H54 (cell line): Measurements from ENCODE around the gene PROSER3.

Experiments
- DNase-seq: peaks from one replicate; pipeline ENCODE4 v3.0.0; 2011; ENCODE audit warnings: low spot score, mixed read lengths; ENCODE audit not compliant: insufficient read length
- FAIRE-seq: peaks from 3 replicates; lab custom pipeline; 2011; peaks lifted over from hg19 to GRCh38; lab: Jason Lieb, UNC
- POLR2A ChIP-seq: IDR thresholded peaks from 2 replicates; pipeline ENCODE4 v1.6.1; 2011; ENCODE audit warnings: low read depth, mild to moderate bottlenecking, low read length

The PROSER3 gene

DNA sequence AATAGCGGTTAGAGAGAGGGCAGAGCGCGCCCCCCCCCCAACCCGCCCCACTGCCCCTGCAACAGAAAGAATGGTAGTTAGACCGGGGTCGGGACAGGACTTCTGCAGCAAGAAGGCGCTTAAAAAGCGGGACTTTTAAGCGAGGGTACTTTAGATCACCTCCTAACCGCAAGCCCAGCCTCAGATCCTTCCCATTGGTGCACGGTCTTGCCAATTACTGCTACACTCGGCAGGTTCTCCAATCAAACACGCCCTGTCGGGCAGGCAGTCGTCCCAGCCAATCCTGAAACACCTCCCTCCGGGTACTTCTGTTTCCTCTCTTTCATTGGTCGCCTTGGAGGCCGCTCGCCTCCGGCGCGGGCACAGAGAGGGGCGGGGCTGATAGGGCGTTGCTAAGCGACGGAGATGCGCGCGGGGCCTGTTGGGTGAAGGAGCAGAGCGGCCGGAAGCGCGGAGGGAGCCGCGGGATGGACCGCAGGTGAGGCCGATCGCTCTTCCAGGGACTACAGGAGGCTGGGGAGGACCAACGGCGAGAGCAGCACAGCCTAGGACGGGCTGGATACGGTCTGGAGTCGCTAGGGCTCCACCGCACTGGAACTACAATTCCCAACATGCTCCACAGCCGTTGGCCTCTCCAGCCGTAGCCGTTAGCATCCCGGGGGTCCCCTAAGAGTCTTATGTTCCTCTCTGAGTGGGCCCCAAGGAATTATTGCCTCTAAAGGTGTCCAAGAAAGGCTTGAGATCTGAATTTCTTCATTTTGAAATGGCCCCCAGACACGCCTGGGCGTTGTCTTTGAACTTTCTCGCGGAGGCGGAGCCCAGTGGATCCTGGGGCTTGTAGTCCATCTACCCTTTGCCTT, at the start of gene PROSER3:
PROSER3 (plus strand) TSS at position 428 of the 860 bp plus-strand sequence; CDS start at position 468, 40 bp downstream.
- DNase-seq (peak; percentile 99), FAIRE-seq (peak; percentile 74)
- peak; percentile 81 for TF ChIP-seq POLR2A

DNA sequence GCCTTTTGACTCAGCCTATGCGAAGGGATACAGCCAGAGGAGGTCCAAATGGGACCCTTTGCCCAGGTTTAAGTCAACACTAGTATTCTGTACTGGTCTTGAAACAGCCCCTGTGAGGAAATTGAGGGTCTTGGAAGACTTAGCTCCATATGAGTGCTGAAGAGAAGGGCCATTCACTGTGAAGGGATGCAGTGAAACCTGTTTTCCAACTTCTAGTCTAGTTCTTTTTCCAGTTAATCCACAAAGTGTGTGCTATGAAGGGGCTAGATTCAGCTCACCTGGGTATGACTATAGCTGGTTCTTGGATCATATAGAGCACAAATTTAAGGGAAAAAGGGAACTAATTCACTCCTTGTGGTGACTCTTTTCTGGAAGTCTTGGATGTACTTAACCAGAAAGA, 49.6 kb upstream of the PROSER3 start:
- TF ChIP-seq POLR2A = no peak
- DNase-seq = no peak
- FAIRE-seq = no peak

DNA sequence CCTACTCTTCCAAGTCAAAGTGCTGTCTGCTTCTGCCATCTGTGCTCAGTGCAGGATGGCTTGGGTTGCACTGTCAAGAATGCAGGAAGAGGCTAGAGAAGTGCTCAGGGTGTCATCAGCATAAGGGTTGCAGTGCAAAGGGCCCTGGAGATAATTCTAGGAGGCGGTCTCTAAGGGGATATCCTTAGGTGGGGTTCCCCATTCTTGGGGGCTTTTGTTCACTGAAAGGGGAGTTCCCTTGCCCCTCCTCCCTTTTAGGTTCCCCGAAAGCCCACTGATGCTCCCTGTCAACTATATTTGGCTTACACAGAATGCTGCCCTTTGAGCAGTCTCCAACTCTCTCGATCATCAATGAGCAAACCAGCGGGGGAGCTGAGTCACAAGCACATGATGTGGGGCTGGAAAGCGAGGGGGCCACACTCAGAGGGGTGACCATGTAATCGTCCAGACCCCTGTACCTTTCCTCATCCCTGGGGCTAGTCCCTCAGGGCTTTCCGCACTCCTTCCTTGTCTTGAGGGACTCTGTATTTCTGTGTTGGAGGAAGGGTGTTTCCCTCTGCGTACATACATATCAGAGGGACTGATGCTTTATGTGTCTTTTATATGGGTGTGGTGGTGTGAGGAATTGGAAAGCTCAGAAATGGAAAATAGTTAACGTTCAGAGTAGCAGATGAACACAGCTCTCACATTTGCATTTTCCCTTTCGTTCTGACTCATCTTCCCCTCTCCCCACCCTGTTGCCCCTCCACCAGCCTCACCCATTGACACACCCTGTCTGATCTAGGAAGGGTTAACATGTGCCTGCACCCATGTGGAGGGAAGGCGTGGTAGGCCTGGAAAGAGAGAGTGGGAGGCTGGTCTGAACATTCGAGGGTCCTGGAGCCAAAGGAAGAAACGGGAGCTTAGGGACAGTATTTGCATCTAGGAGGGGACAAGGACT, 46.9 kb upstream of the PROSER3 start:
- no peak for TF ChIP-seq POLR2A
- no peak for DNase-seq
- no peak for FAIRE-seq

DNA sequence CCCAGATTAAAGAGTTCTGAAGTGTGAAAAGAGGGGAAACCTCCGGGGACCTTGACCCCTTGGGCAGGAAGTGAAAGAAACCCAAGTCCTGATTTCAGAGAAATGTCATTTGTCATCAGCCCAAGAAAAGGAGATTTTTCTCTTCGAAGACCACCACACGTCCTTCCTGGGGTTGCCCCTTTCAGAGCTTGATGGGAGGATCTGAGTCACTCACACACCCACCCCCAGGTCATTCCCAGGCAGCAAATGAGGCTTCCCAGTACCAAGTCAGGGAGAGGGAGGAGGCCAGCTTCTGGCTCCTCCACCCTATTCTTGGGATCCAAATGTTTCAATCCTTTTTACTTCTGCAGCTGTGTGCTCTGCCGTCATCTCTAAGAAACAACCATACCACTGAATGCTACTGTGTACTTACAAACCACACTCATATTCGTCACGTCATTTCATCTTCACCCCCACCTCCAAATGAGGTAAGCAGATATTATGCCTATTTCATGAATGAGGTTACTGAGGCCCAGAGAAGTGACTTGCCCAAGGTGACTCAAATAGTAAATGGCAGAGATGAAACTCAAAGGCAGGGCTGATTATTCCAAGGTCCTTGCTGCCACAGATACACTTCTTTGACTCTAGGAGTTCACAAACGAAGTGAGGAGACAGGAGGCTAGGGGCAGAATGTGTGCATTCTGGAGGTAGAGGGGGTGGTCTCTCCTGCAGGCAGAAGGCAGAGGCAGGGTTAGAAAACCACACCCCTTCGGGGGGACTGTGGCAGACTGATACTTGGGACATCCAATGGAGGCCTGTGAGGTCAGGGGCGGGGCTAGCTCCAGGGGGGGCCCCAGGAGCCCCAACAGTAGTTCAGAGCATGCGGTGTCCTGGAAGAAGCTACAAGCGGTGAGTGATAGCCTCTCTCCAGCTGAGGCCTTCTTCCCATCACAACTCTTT, 45.1 kb upstream of the PROSER3 start:
- no peak for FAIRE-seq
- TF ChIP-seq POLR2A = no peak
- DNase-seq = no peak

DNA sequence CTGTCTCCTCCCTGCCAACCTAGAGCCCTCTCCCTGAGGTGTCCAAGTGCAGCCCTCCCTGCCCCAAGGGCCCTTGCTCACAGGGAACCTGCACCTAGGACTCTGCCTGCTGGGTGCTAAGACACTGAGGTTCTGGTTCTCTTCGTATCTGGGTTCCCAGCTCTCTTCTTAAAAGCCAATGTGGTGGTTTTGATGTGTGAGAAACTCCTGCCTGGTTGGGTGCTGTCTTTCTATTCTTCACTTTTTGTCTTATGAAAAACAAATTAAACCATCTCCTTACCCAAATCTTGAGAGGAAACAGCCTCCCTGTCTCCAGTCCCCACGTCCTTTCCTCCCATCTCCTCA, 44.5 kb upstream of the PROSER3 start:
- no peak for TF ChIP-seq POLR2A
- no peak for DNase-seq
- no peak for FAIRE-seq

DNA sequence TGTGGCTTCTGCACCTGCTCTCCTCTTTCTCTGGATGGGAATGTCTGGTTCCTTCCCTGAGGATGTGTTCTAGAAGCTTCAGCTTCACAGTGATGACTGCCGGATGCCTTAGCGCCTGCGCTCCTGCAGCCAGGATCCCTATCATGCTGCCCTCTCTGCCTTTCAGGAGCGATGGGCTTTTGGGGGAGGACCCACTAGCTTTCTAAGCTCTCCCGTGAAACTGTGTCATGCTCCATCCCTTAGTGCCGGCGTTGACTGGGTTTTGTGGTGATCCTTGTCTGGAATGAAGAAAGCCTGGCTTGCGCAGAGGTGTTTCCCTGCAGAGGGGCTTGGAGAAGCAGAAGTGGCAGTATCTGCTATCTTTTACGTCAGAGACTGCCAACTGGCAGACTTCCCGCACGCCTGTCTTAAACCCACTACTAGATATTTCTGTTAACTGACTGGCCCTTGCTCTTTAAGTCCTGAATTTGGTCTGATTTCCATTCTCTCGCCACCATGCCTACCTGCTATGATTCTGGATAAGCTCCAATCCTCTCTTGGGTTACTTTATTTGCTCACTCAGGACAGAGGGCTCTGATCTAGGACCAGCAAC, 44.0 kb upstream of the PROSER3 start:
- no peak for FAIRE-seq
- no peak for DNase-seq
- TF ChIP-seq POLR2A = no peak

DNA sequence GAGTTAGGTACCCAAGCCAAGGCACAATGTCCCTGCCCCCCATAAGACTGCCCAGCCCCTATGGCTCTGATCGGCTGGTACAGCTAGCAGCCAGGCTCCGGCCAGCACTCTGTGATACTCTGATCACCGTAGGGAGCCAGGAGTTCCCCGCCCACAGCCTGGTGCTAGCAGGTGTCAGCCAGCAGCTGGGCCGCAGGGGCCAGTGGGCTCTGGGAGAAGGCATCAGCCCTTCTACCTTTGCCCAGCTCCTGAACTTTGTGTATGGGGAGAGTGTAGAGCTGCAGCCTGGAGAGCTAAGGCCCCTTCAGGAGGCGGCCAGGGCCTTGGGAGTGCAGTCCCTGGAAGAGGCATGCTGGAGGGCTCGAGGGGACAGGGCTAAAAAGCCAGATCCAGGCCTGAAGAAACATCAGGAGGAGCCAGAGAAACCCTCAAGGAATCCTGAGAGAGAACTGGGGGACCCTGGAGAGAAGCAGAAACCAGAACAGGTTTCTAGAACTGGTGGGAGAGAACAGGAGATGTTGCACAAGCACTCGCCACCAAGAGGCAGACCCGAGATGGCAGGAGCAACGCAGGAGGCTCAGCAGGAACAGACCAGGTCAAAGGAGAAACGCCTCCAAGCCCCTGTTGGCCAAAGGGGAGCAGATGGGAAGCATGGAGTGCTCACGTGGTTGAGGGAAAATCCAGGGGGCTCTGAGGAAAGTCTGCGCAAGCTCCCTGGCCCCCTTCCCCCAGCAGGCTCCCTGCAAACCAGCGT, 43.2 kb upstream of the PROSER3 start:
- FAIRE-seq = no peak
- no peak for TF ChIP-seq POLR2A
- no peak for DNase-seq

DNA sequence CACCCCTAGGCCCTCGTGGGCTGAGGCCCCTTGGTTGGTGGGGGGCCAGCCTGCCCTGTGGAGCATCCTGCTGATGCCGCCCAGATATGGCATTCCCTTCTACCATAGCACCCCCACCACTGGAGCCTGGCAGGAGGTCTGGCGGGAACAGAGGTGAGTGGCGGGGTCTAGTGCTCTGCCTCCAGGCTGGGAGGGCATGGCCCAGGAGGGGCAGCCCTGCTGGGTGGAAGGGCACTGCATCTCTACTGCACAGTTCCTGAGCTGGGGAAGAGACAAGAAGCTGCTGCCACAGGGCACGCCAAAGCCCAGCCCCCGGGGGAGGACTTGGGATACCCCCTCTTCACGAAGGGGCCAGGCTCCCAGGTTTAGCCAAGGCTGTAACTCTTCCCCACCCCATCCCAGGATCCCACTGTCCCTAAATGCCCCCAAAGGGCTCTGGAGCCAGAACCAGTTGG, 42.6 kb upstream of the PROSER3 start:
- DNase-seq = no peak
- FAIRE-seq = no peak
- no peak for TF ChIP-seq POLR2A

DNA sequence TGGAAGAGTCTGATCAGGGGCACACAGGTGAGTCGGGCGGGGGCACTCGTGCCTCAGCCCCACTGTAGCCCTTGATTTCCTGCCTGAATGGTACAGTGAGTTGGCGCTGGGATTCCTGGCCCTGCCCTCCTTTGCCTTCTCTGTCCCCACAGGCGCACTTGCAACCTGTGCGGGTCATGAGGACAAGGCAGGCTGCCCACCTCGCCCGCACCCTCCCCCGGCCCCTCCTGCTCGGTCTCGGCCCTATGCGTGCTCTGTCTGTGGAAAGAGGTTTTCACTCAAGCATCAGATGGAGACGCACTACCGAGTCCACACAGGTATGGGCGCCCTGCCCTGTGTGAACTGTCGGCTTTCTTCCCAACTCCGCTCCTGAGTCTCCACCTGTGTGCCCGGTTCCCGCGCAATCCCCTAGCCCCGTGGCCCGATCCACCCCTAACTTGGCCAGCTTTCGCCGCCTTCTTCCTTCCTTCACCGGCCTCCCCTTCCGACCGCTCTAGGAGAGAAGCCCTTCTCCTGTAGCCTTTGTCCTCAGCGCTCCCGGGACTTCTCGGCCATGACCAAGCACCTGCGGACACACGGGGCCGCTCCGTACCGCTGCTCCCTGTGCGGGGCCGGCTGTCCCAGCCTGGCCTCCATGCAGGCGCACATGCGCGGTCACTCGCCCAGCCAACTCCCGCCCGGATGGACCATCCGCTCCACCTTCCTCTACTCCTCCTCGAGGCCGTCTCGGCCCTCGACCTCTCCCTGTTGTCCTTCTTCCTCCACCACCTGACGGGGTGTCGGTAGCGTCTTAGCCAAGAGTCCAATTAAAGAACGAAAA, 41.8 kb upstream of the PROSER3 start:
- FAIRE-seq (no peak), DNase-seq (peak; percentile 57)
- peak; percentile 44 for TF ChIP-seq POLR2A

DNA sequence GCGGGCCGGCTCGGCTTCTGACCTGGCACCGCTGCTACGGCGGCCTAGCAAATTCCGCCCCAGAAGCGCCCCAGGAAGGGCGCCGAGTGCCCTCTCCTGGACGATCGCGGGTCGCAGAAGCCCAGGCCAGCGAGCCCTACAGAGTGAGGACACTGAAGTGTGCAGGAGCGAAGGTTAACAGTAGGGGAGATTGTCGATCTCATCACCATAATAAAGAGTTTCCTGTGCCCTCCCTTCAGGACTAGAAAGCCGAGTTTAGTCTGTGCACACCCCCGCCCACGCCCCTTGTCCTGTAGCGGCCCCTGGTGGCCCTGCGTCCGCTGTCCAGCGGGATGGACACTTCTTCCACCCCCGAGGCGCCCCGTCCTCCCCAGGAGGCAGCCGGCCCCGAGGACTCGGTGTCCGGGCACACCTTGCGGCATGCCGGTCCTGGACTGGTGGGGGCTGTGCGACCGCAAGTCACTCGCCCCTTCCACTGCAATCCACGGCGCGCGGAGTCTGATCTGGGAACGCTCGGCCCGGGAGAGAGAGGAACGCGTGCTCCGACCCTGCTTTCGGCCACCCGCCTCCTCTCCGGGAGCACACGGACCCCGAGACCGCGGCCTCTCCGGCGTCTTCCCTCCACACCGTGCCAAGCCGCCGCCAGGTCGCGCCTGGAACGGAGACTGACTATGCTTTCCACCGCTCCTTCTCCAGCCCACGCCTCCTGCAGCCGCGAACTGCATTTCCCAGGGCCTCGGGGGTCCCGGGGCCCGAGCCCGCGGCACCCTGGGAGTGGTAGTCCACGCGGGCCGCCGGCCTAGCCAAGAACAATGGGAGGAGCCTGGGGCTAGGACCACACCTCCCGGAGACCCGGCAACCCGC, 40.9 kb upstream of the PROSER3 start:
- FAIRE-seq (no peak), DNase-seq (peak; percentile 99)
- peak; percentile 43; the same call in 1 of the 2 replicates for TF ChIP-seq POLR2A

DNA sequence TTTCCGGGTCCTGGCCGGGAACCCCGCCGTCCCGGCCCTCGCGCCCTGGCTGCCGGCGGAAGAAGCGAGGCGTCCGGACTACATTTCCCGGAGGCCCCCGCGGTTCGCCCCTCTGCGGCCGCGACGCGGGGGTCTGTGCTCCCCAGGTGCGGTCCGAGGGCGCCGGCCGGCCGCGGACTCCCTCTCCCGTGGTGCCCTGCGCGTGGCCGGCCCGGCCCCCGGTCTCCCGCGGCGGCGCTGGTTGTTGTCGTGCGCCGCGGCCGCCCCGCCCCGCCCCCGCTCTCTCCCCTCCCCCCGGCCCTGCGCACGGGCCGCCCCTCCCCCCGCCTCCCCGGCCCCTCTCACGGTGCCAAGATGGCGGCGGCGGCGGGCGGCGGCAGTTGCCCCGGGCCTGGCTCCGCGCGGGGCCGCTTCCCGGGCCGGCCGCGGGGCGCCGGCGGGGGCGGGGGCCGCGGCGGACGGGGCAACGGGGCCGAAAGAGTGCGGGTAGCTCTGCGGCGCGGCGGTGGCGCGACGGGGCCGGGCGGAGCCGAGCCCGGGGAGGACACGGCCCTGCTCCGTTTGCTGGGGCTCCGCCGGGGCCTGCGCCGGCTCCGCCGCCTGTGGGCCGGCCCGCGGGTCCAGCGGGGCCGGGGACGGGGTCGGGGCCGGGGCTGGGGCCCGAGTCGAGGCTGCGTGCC, 40.2 kb upstream of the PROSER3 start, which contains the start of gene KMT2B:
KMT2B (plus strand) TSS at position 339 of the 680 bp plus-strand sequence; CDS start at position 355, 16 bp downstream.
- TF ChIP-seq POLR2A = peak; percentile 44
- DNase-seq = peak; percentile 100
- FAIRE-seq = no peak
